ENCODE data around the gene ARCN1.

The ARCN1 gene

GRCh38 chr11:118531597-118532084, 40.6 kb upstream of the ARCN1 start:
- H3K27ac ChIP-seq (replicated peaks) = no peak overlapping the region
- H3K4me3 ChIP-seq (replicated peaks; ENCODE audit: insufficient read depth, low read length) = no peak overlapping the region
- no peaks in the 10 kb centered on the region for H3K27me3 ChIP-seq (ENCODE audit: insufficient read depth, poor library complexity, severe bottlenecking)
- TF ChIP-seq POLR2AphosphoS5 (IDR thresholded peaks at IDR 0.05; ENCODE audit: low read depth) (no peak), CTCF (IDR thresholded peaks at IDR 0.05; ENCODE audit: insufficient read depth, low read length) (no peak), SPI1 (IDR thresholded peaks at IDR 0.05; ENCODE audit: borderline replicate concordance, low read depth) (no peak), GABPA (IDR thresholded peaks at IDR 0.05; ENCODE audit: low read depth) (no peak)
- TF ChIP-seq, protein P1, sequence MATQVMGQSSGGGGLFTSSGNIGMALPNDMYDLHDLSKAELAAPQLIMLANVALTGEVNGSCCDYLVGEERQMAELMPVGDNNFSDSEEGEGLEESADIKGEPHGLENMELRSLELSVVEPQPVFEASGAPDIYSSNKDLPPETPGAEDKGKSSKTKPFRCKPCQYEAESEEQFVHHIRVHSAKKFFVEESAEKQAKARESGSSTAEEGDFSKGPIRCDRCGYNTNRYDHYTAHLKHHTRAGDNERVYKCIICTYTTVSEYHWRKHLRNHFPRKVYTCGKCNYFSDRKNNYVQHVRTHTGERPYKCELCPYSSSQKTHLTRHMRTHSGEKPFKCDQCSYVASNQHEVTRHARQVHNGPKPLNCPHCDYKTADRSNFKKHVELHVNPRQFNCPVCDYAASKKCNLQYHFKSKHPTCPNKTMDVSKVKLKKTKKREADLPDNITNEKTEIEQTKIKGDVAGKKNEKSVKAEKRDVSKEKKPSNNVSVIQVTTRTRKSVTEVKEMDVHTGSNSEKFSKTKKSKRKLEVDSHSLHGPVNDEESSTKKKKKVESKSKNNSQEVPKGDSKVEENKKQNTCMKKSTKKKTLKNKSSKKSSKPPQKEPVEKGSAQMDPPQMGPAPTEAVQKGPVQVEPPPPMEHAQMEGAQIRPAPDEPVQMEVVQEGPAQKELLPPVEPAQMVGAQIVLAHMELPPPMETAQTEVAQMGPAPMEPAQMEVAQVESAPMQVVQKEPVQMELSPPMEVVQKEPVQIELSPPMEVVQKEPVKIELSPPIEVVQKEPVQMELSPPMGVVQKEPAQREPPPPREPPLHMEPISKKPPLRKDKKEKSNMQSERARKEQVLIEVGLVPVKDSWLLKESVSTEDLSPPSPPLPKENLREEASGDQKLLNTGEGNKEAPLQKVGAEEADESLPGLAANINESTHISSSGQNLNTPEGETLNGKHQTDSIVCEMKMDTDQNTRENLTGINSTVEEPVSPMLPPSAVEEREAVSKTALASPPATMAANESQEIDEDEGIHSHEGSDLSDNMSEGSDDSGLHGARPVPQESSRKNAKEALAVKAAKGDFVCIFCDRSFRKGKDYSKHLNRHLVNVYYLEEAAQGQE (IDR thresholded peaks at IDR 0.05; ENCODE audit: insufficient replicate concordance, low read depth) = no peak
- no peak for DNase-seq (ENCODE audit: low read depth in 1 of 2, low spot score in 1 of 2)

DNA sequence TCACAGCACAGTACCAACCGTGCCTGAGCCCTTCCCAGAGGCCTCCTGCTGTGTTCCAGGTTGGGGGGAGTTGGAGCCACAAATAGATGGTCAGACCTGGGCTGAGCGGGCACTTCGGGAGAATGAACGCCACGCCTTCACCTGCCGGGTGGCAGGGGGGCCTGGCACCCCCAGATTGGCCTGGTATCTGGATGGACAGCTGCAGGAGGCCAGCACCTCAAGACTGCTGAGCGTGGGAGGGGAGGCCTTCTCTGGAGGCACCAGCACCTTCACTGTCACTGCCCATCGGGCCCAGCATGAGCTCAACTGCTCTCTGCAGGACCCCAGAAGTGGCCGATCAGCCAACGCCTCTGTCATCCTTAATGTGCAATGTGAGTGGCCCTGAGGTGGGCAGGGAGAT, 40.1 kb upstream of the ARCN1 start:
- H3K27me3 ChIP-seq (ENCODE audit: insufficient read depth, poor library complexity, severe bottlenecking) = no peaks in the 10 kb centered on the region
- H3K27ac ChIP-seq (replicated peaks) = no peak overlapping the region
- TF ChIP-seq, protein P1 (IDR thresholded peaks at IDR 0.05; ENCODE audit: insufficient replicate concordance, low read depth) = no peak
- no peak for TF ChIP-seq GABPA (IDR thresholded peaks at IDR 0.05; ENCODE audit: low read depth)
- no peak for TF ChIP-seq CTCF (IDR thresholded peaks at IDR 0.05; ENCODE audit: insufficient read depth, low read length)
- TF ChIP-seq SPI1 (IDR thresholded peaks at IDR 0.05; ENCODE audit: borderline replicate concordance, low read depth) = no peak
- no peak for TF ChIP-seq POLR2AphosphoS5 (IDR thresholded peaks at IDR 0.05; ENCODE audit: low read depth)
- no peak overlapping the region for H3K4me3 ChIP-seq (replicated peaks; ENCODE audit: insufficient read depth, low read length)
- DNase-seq (ENCODE audit: low read depth in 1 of 2, low spot score in 1 of 2) = no peak

DNA sequence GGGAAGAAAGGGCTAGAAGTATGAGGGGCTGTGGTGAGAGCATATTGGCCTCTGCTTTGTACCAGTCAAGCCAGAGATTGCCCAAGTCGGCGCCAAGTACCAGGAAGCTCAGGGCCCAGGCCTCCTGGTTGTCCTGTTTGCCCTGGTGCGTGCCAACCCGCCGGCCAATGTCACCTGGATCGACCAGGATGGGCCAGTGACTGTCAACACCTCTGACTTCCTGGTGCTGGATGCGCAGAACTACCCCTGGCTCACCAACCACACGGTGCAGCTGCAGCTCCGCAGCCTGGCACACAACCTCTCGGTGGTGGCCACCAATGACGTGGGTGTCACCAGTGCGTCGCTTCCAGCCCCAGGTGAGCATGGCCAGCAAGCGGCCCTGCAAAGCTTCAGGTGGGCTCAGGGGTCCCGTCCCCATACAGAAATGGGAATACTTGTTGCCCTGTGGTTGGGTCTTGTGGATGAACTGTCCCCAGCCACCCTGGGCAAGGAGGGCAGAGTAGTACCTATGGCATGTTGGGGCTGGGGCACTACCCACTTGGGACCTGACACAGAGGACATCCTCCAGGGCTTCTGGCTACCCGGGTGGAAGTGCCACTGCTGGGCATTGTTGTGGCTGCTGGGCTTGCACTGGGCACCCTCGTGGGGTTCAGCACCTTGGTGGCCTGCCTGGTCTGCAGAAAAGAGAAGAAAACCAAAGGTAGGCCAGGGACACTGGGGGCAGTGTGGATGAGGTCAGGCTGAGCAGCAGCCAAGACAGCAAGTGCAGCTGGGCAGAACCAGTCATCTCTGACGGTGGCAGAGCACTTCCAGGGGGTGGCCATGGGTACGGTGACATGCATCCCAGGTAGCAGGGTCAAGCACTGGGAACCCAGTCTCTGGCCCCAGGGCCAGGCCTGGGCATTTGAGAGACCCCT, 39.1 kb upstream of the ARCN1 start:
- no peak for DNase-seq (ENCODE audit: low read depth in 1 of 2, low spot score in 1 of 2)
- TF ChIP-seq POLR2AphosphoS5 (IDR thresholded peaks at IDR 0.05; ENCODE audit: low read depth) (no peak), CTCF (IDR thresholded peaks at IDR 0.05; ENCODE audit: insufficient read depth, low read length) (no peak), SPI1 (IDR thresholded peaks at IDR 0.05; ENCODE audit: borderline replicate concordance, low read depth) (no peak), GABPA (IDR thresholded peaks at IDR 0.05; ENCODE audit: low read depth) (no peak)
- TF ChIP-seq, protein P1 (IDR thresholded peaks at IDR 0.05; ENCODE audit: insufficient replicate concordance, low read depth) = no peak
- Histone ChIP-seq H3K27me3 (ENCODE audit: insufficient read depth, poor library complexity, severe bottlenecking) (no peaks in the 10 kb centered on the region), H3K27ac (replicated peaks) (no peak overlapping the region), H3K4me3 (replicated peaks; ENCODE audit: insufficient read depth, low read length) (no peak overlapping the region)

Data from HL-60 (cell line).